ENCODE measurements around the gene PDZD2. TPM values are rescaled to one million over a fixed set of nuclear protein-coding genes. Genes with fewer than 3 reads are reported as not detected.

The PDZD2 gene
- total RNA-seq, 4 donors from 2014 or later: 13.7 to 26.7 (median 24.1) TPM

DNA sequence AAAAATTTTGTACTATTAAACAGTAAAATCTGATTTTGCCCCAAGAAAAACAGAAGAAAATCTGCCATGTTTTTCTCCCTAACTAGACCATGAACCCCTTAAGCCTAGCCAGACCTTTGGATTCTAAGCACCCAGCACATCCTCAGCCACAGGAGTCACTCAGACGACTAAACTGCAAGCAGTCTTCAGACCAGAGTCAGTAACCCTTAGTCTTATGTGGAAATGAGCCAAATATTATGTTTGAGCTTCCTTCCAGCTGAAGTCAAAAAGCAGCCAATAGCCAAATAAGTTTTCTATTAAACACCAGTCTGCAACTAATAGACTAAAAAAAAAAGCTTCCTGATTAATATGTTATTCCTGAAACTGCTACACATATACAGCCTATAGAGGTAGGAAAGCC is 487.8 kb downstream of the PDZD2 start:
- Histone ChIP-seq H3K36me3 (peaks cover 3 to 78% (median 12%) of the 10 kb centered on the region in 3 donors), H3K9me3 (no peaks in the 10 kb centered on the region), H3K27ac (no peak overlapping the region), H3K4me1 (peaks cover 0 to 13% (median 0%) of the 10 kb centered on the region in 3 donors), H3K4me3 (no peak overlapping the region), H3K27me3 (no peaks in the 10 kb centered on the region)
- TF ChIP-seq, protein P1, sequence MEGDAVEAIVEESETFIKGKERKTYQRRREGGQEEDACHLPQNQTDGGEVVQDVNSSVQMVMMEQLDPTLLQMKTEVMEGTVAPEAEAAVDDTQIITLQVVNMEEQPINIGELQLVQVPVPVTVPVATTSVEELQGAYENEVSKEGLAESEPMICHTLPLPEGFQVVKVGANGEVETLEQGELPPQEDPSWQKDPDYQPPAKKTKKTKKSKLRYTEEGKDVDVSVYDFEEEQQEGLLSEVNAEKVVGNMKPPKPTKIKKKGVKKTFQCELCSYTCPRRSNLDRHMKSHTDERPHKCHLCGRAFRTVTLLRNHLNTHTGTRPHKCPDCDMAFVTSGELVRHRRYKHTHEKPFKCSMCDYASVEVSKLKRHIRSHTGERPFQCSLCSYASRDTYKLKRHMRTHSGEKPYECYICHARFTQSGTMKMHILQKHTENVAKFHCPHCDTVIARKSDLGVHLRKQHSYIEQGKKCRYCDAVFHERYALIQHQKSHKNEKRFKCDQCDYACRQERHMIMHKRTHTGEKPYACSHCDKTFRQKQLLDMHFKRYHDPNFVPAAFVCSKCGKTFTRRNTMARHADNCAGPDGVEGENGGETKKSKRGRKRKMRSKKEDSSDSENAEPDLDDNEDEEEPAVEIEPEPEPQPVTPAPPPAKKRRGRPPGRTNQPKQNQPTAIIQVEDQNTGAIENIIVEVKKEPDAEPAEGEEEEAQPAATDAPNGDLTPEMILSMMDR (IDR thresholded peaks at IDR 0.05): no peak
- no peak for TF ChIP-seq POLR2A (IDR thresholded peaks at IDR 0.05)
- DNase-seq: no peak
- WGBS, 2 donors: 44 to 53% methylated on average over 1 of the region's 1 CpG
- intact Hi-C loops (cut with DNase I): no loop called here

DNA sequence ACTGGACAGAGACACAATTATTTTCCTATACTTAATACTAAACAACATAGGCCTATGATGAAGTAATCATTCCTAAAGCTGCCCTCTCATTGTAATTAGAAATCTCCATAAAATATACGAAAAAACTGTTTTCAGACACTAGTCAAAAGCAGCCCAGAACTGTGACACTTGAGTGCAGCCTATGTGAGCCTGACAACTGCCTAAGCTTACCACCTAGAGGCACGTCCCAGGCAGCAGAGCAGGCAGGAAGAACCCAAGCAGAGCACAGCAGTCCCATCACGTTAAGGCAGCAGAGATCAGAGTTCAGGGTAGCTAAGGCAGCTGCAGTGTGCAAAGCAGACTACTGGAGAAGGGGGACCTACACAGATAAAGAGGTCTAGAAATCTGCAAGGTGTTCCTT is 488.8 kb downstream of the PDZD2 start:
- DNase-seq: no peak
- H3K9me3 ChIP-seq: no peaks in the 10 kb centered on the region
- no peaks in the 10 kb centered on the region for H3K27me3 ChIP-seq
- peaks cover 0 to 15% (median 0%) of the 10 kb centered on the region in 3 donors for H3K4me1 ChIP-seq
- H3K4me3 ChIP-seq: no peak overlapping the region
- no peak overlapping the region for H3K27ac ChIP-seq
- peaks cover 3 to 77% (median 12%) of the 10 kb centered on the region in 3 donors for H3K36me3 ChIP-seq
- intact Hi-C loops (cut with DNase I): no loop called here
- TF ChIP-seq, protein P1 (IDR thresholded peaks at IDR 0.05): no peak
- TF ChIP-seq POLR2A (IDR thresholded peaks at IDR 0.05): no peak
- WGBS, 2 donors: 85 to 94% methylated on average over 2 to 3 of the region's 3 CpGs

DNA sequence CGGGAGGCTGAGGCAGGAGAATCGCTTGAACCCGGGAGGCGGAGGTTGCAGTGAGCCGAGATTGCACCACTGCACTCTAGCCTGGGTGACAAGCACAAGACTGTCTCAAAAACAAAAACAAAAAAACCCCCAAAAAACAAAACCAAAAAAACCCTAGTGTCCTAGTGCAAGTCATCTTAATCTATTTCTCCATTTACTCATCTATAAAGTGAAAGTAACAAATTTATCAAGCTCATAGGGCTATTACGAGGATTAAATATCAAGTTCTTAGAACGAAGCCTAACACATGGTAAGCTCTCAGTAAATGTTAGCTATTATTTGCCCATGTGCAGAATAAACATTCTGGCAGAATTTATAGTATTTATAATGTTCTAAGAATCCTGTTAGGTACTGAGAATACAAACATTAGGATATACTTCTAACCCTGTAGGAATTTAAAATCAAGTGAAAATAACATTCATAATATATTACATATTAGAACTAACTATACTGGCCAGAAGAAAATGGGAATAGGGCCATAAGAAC is 490.2 kb downstream of the PDZD2 start:
- no peak overlapping the region for H3K27ac ChIP-seq
- H3K4me3 ChIP-seq: no peak overlapping the region
- no peaks in the 10 kb centered on the region for H3K9me3 ChIP-seq
- intact Hi-C loops (cut with DNase I): no loop called here
- peaks cover 3 to 72% (median 12%) of the 10 kb centered on the region in 3 donors for H3K36me3 ChIP-seq
- TF ChIP-seq POLR2A (IDR thresholded peaks at IDR 0.05): no peak
- TF ChIP-seq, protein P1 (IDR thresholded peaks at IDR 0.05): no peak
- no peaks in the 10 kb centered on the region for H3K27me3 ChIP-seq
- peaks cover 0 to 27% (median 0%) of the 10 kb centered on the region in 3 donors for H3K4me1 ChIP-seq
- 73 to 87% methylated on average over 5 to 7 of the region's 7 CpGs for WGBS, 2 donors
- DNase-seq: no peak

- H3K27ac ChIP-seq: no peak overlapping the region
- intact Hi-C loops (cut with DNase I): no loop called here
- 73 to 85% methylated on average over 3 of the region's 3 CpGs for WGBS, 2 donors
- no peak for TF ChIP-seq POLR2A (IDR thresholded peaks at IDR 0.05)
- TF ChIP-seq, protein P1 (IDR thresholded peaks at IDR 0.05): no peak
- H3K9me3 ChIP-seq: no peaks in the 10 kb centered on the region
- no peak overlapping the region for H3K4me3 ChIP-seq
- H3K36me3 ChIP-seq: peaks cover 3 to 74% (median 16%) of the 10 kb centered on the region in 3 donors
- no peak for DNase-seq
- no peaks in the 10 kb centered on the region for H3K27me3 ChIP-seq
- H3K4me1 ChIP-seq: peaks cover 0 to 29% (median 0%) of the 10 kb centered on the region in 3 donors
Observed at GRCh38 chr5:32130865-32131264, 491.9 kb downstream of the PDZD2 start.

GRCh38 chr5:32131604-32132003 is 492.7 kb downstream of the PDZD2 start:
- Histone ChIP-seq H3K36me3 (peaks cover 0 to 73% (median 9%) of the 10 kb centered on the region in 3 donors), H3K27ac (no peak overlapping the region), H3K27me3 (no peaks in the 10 kb centered on the region), H3K4me3 (no peak overlapping the region), H3K9me3 (no peaks in the 10 kb centered on the region), H3K4me1 (peaks cover 0 to 34% (median 0%) of the 10 kb centered on the region in 3 donors)
- WGBS, 2 donors: 76 to 85% methylated on average over 1 of the region's 1 CpG
- no peak for DNase-seq
- intact Hi-C loops (cut with DNase I): no loop called here
- TF ChIP-seq, protein P1 (IDR thresholded peaks at IDR 0.05): no peak
- no peak for TF ChIP-seq POLR2A (IDR thresholded peaks at IDR 0.05)
